Tongue (tissue), 2 donors: ENCODE data around the gene SP4. TPM values are rescaled to one million over a fixed set of nuclear protein-coding genes. Genes with fewer than 3 reads are reported as not detected.

Experiments used
- DNase-seq: peaks from one replicate; pipeline ENCODE4 v3.0.0-alpha.2; 2015
- total RNA-seq: library from RNA; depleted of rRNA; stranded (reverse); fragments of >200 nt; gene quantifications from one replicate; pipeline ENCODE4 v1.2.3, GENCODE V29; 2014

The SP4 gene
- total RNA-seq, 1 donor from 2014 or later, result 13.4 TPM

DNA sequence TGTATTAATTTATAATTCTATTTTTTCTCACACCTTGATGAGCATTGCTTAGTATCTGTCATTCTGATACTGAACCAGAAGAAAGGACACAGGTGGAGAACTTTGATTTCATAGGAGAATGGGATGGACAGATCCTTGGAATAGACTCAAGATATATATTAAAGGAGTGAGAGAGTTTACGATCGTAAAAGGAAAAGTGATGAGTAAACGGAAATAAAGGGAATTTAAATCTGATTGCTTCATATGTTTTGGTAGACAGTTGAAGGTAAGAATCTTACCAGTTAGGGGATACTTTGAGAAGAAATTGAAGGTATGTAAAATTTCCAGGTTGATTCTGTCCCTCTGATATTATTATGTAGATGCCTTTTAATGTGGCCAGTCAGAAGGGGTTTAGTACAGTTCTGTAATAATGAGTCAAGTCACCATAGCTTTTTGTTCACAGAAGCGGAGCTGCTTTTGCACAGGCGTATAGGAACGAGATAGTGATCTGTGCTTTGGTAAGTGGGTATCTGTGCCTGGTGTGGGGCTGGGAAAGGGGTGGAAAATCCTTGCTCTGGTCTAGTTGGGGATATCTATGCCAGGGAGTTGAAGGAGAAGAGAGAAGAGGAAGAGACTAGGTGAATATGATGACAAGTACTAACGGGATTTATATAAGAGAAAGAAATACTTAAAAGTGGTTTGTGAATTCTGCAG, 15.4 kb downstream of the SP4 start:
- no peak for DNase-seq

- no peak for DNase-seq
Observed at GRCh38 chr7:21448974-21449373, 21.1 kb downstream of the SP4 start.

GRCh38 chr7:21450076-21450475, 22.2 kb downstream of the SP4 start:
- no peak for DNase-seq

DNA sequence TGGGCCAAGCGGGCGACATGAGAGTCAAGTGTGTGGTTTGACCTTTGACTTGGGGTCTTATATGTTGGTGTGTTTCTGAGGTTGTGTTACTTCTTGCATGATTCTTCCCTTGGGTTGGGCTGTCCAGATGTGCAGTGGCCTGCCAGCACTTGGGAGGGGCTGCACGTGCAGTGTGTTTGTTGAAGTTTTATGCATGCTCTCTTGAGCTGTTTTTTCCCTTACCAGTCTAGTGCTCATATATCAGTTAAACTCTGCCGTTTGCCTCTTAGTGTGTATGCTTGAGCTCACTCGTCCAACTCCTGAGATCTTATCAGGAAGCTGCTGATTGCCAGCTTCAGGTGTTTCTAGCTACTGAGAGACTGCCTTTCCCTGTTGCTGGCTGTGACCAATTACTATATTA, 23.1 kb downstream of the SP4 start:
- DNase-seq, result no peak

GRCh38 chr7:21454182-21454581, 26.3 kb downstream of the SP4 start:
- no peak for DNase-seq

DNA sequence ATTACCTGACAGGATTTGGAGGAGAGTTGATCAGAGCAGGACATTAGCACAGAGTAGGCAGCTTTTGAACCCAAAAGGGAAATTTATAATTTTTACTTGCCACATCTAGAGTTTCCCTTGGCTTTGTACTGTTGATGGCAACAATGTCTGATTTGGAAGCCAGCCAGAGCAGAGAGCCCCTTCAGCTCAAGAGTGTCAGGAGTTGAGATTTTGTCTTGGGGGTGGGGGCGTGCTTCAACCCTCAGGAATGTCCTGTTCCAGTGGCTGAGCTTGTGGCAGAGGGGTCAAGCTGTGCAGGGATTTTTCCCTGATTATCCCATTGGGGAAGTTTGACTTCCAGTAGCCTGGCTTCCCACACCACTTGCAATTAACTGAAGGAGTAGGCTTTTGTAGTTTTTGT, 27.0 kb downstream of the SP4 start:
- no peak for DNase-seq

DNA sequence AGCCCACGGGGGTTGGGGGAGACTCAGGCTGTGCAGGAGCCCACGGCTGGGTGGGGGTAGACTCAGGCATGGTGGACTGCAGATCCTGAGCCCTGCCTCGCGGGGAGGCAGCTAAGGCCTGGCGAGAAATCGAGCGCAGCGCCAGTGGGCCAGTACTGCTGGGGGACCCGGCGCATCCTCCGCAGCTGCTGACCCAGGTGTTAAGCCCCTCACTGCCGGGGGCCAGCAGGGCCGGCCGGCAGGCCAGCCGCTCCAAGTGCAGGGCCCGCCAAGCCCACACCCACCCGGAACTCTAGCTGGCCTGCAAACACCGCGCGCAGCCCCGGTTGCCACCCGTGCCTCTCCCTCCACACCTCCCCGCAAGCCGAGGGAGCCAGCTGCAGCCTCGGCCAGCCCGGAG, 33.4 kb downstream of the SP4 start:
- DNase-seq, result no peak

- DNase-seq, result no peak
Observed at GRCh38 chr7:21462081-21462480, 34.2 kb downstream of the SP4 start.

GRCh38 chr7:21463524-21463923, 35.6 kb downstream of the SP4 start:
- no peak for DNase-seq

GRCh38 chr7:21468969-21469368, 41.1 kb downstream of the SP4 start:
- DNase-seq, result no peak

GRCh38 chr7:21469894-21470293, 42.0 kb downstream of the SP4 start:
- DNase-seq, result no peak

- no peak for DNase-seq
Observed at GRCh38 chr7:21472029-21472428, 44.1 kb downstream of the SP4 start.

DNA sequence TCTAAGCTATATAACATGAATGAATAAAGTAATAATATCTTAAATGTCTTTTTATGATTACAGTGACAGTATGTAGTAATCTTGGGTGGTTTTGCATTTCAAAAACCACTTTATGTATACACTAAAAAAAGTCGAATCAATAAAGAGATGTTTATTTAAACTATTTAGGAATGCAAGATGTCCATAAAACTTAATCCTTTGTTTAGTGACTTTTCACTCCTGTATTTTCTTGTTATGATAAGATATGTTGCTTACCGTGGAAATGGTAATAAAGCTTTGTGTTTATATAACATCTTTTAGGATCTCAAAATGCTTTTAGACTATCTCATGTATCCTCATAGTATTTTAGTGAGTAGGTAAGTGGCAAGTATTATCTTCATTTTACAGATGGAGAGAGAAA, 48.5 kb downstream of the SP4 start:
- no peak for DNase-seq

- no peak for DNase-seq
Observed at GRCh38 chr7:21480693-21481403, 53.0 kb downstream of the SP4 start.

DNA sequence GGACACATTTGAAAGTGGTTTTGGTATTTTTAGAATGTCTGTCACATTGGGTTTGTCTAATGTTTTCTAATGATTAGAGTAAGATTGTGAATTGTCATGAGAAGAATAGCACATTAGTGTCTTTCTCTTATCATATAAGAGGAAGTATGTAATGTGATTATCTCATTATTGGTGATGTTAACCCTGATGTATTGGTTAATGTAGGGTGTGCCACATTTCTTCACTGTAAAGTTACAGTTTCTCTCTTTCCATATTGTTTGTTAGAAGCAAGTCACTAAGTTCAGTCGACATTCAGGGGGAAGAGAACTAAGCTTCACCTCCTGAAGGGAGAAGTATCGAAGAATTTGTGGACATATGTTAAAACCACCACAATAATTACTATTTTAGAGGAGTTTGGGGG, 58.6 kb downstream of the SP4 start:
- no peak for DNase-seq

DNA sequence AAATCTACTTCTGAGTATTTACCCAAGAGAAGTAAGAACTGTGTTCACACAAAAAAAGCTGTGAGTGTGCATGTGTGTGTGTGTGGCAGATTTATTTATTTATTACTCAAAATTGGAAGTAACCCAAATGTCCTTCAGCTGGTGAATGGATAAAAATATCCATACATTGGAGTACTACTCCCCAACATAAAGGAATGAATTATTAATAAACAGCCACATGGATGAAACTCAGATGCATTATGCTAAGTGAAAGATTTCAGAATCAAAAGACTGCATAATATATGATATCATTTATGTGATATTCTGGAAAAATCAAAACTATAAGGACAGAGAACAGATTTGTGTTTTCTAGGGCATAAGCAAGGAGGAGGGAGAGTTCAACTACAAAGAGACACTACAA, 67.8 kb downstream of the SP4 start:
- DNase-seq, result no peak

GRCh38 chr7:21497072-21497471, 69.2 kb downstream of the SP4 start:
- no peak for DNase-seq

DNA sequence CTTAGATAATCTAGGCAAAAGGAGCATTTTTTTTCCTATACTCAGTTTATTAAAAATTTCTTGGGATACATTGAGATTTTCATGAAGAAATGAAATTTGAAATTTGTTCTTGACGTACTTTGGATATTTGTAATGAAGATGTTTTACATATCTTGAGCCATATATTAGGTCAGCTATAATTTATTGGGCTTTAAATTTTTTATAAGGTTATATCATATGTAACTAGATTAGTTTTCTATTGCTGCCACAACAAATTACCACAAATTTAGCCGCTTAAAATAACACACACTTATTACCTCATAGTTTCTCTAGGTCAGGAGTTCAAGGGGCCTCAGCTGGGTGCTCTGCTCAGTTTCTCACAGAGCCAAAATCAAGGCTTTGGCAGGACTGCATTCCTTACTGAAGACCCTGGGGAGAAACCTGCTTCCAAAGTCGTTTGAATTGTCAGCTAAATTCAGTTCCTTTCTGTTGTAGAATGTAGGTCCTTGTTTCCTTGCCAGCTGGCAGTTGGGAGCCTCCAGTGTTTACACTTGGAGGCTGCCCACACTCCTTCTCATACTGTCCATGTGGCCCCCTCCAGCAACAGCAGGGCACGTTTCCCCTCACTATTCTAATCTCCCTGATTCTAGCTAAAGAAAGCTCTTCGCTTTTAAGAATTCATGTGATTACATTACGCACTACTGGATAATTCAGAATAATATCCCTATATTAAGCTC, 72.4 kb downstream of the SP4 start:
- DNase-seq, result no peak

DNA sequence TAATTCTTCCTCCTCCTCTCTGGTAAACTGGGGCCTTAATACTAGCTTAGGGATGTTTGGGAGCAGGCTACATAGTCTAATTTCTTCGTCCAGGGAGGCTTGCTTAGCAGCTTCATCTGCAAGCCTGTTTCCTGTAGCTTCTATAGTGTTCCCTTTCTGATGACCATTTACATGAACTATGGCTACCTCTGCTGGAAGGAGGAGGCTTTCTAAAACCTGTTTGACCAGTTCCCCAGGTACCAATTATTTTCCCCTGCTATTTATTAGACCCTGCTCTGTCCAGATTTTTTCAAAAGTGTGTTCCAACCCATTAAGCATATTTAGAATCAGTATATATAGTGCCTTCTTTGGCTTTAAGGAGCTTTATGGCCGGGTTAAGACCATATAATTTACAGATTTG, 76.1 kb downstream of the SP4 start:
- DNase-seq, result no peak

GRCh38 chr7:21507627-21508343, 79.9 kb downstream of the SP4 start:
- DNase-seq, result no peak

GRCh38 chr7:21508538-21508937, 80.7 kb downstream of the SP4 start:
- no peak for DNase-seq

GRCh38 chr7:21514062-21514461, 86.2 kb downstream of the SP4 start:
- DNase-seq, result no peak

DNA sequence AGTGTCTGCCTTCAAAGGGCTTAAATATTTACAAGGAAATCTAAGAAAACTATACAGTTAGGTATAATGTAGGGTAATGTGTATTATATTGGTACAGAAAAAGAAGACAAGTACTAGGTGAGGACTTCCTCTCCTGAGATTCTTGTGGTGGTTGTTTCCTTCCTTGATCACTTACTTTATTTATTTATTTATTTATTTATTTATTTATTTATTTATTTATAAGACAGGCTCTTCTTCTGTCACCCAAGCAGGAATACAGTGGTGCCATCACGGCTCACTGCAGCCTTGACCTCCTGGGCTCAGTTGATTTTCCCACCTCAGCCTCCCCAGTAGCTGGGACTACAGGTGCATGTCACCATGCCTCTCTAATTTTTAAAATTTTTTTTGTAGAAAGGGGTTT, 96.8 kb downstream of the SP4 start:
- no peak for DNase-seq
